Mammary epithelial cell (primary cell): Measurements from ENCODE around the gene FOXK2.

ENCODE experiments used
- CTCF ChIP-seq, 2 donors: IDR thresholded peaks in 1 of 2; conservative IDR thresholded peaks in 1 of 2; 2 replicates each; pipeline ENCODE4 v1.5.1; 2011 to 2012; ENCODE audit warnings: inconsistent platforms in 2 of 2, low read length in 2 of 2, mild to moderate bottlenecking in 2 of 2, control low read depth in 1 of 2, low read depth in 1 of 2; ENCODE audit not compliant: insufficient read depth in 1 of 2; ENCODE audit errors: extremely low read depth in 1 of 2
- EZH2 ChIP-seq: IDR thresholded peaks from 2 replicates; pipeline ENCODE4 v1.6.1; 2012; ENCODE audit warnings: low read length, inconsistent platforms, borderline replicate concordance

- TF ChIP-seq CTCF (conservative IDR thresholded peaks at IDR 0.05 in 1 of 2, IDR thresholded peaks at IDR 0.05 in 1 of 2; ENCODE audit: extremely low read depth in 1 of 2, insufficient read depth in 1 of 2, low read depth in 1 of 2, low read length in 2 of 2), result no peak
- no peak for TF ChIP-seq EZH2
These were observed 23.5 kb upstream of the FOXK2 start for GRCh38 chr17:82495844-82496528.
